ENCODE results near the gene DPYSL5. TPM values are rescaled to one million over a fixed set of nuclear protein-coding genes. Genes with fewer than 3 reads are reported as not detected.

The DPYSL5 gene
- total and polyA plus RNA-seq, 2 donors (not counting 3 experiments of a cell fraction or from before 2014, with no cell fraction given), result not detected

DNA sequence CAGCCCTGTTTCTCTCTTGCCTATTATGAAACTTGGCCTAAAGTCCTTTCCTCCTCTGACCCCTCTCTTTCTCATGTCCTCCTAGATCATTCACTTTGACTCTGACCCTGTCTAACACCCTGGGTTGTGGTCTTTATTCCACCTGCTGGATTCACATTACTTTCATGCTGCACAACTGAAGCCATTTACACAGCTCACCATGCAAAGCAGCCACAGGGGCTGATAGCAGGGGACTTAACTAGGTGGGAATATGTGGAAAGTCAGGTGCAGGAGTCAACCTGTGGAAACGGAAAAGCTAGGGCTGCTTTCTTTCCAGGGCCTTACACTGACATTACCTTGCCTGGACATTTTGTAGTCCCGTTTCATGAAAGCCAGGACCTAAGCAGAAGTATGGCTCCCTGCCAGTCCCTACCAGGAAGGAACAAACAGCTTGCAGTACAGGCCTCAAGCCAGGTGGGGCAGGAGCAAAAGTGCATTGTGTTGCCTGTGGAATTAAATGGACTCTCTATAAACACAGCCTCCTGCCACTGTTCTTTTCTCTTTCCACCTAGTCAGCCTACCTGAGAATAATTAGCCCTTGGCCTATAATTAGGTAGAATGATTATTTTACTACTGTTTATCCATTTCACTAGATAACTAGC is 134.3 kb downstream of the DPYSL5 start:
- H3K4me2 ChIP-seq (ENCODE audit: insufficient read depth, low read length), result no peak overlapping the region
- intact Hi-C loops (cut with micrococcal nuclease), result loop anchor here (10.0 kb wide), 1 partner anchor 173 kb away; no protein-coding TSS in a partner anchor
- no peak overlapping the region for H3K4me3 ChIP-seq (replicated peaks in 1 of 3; ENCODE audit: insufficient read depth in 1 of 3, low read depth in 1 of 3, low read length in 3 of 3)
- no peaks in the 10 kb centered on the region for H3K9me1 ChIP-seq (replicated peaks; ENCODE audit: control insufficient read depth, extremely low read depth, insufficient read depth, low read length)
- H3K27me3 ChIP-seq (ENCODE audit: control insufficient read depth in 2 of 2, insufficient read depth in 2 of 2, low read length in 2 of 2), result peaks cover 6 to 7% of the 10 kb centered on the region in 2 experiments
- no peak overlapping the region for H2AFZ ChIP-seq (ENCODE audit: low read depth, low read length)
- H3K27ac ChIP-seq (ENCODE audit: insufficient read depth, low read depth, low read length), result no peak overlapping the region
- no peaks in the 10 kb centered on the region for H3K4me1 ChIP-seq (ENCODE audit: control insufficient read depth, extremely low read depth, insufficient read depth, low read length)
- H4K20me1 ChIP-seq (replicated peaks; ENCODE audit: control insufficient read depth, extremely low read depth, insufficient read depth, low read length), result no peaks in the 10 kb centered on the region
- dilution Hi-C loops (cut with MboI; ENCODE audit: extremely low pct_ligation_motif_present, low sequenced_read_pairs), result no loop called here
- no peak for TF ChIP-seq POLR2A (IDR thresholded peaks at IDR 0.05; ENCODE audit: low read depth, low read length)
- peak; percentile 21 to 50 for TF ChIP-seq CTCF (IDR thresholded peaks at IDR 0.05; ENCODE audit: extremely low read depth in 1 of 2, insufficient read depth in 1 of 2, low read depth in 1 of 2, low read length in 2 of 2)
- TF ChIP-seq MYC (IDR thresholded peaks at IDR 0.05; ENCODE audit: low read depth, low read length), result no peak
- TF ChIP-seq POLR2AphosphoS5 (IDR thresholded peaks at IDR 0.05; ENCODE audit: insufficient read depth, low read depth, low read length), result no peak
- FAIRE-seq (peak; percentile 71), DNase-seq (ENCODE audit: low read depth, low spot score) (peak; percentile 72)
- H3K9ac ChIP-seq (replicated peaks; ENCODE audit: extremely low read depth, insufficient read depth, low read length), result no peak overlapping the region
- no peaks in the 10 kb centered on the region for H3K79me2 ChIP-seq (ENCODE audit: control insufficient read depth, insufficient read depth, low read length)
- ChIA-PET CTCF (interaction anchor here (0.6 to 4.1 kb wide), 11 partner anchors 10 to 136 kb away, joined by 3 to 25 read pairs (median 8); partner anchors contain the start of gene MAPRE3), POLR2A (no interaction called here)
- no peaks in the 10 kb centered on the region for H3K36me3 ChIP-seq (ENCODE audit: control insufficient read depth in 2 of 2, extremely low read depth in 1 of 2, insufficient read depth in 2 of 2, low read length in 2 of 2)
- no peaks in the 10 kb centered on the region for H3K9me3 ChIP-seq (replicated peaks; ENCODE audit: control insufficient read depth, insufficient read depth, low read length)
- no TSS peak for BruUV-seq (replicated peaks)

DNA sequence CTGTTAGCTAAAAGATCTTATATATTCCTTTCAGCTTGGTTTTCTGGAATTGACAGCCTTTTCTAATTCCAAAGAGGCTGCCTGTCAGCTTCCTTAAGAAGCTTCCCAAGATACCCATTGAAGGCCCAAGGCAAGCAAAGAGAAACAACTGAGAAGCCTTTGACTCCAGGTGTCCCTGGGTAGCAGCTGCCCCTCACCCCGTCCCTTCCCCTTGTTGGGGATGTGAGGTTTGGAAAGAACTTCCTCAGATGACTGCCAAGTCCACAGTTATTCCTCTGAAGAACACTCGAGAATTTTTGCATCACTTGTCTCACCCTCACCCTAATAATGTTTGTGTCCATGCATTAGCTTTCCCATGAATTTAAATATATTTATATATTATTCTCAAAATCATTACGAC is 135.8 kb downstream of the DPYSL5 start:
- DNase-seq (ENCODE audit: low read depth, low spot score) (no peak), FAIRE-seq (no peak)
- Histone ChIP-seq H2AFZ (ENCODE audit: low read depth, low read length) (no peak overlapping the region), H3K4me1 (ENCODE audit: control insufficient read depth, extremely low read depth, insufficient read depth, low read length) (no peaks in the 10 kb centered on the region), H3K36me3 (ENCODE audit: control insufficient read depth in 2 of 2, extremely low read depth in 1 of 2, insufficient read depth in 2 of 2, low read length in 2 of 2) (no peaks in the 10 kb centered on the region), H4K20me1 (replicated peaks; ENCODE audit: control insufficient read depth, extremely low read depth, insufficient read depth, low read length) (no peaks in the 10 kb centered on the region), H3K79me2 (ENCODE audit: control insufficient read depth, insufficient read depth, low read length) (no peaks in the 10 kb centered on the region), H3K9me3 (replicated peaks; ENCODE audit: control insufficient read depth, insufficient read depth, low read length) (no peaks in the 10 kb centered on the region), H3K9me1 (replicated peaks; ENCODE audit: control insufficient read depth, extremely low read depth, insufficient read depth, low read length) (no peaks in the 10 kb centered on the region), H3K27me3 (ENCODE audit: control insufficient read depth in 2 of 2, insufficient read depth in 2 of 2, low read length in 2 of 2) (peaks cover 7 to 8% of the 10 kb centered on the region in 2 experiments), H3K9ac (replicated peaks; ENCODE audit: extremely low read depth, insufficient read depth, low read length) (no peak overlapping the region), H3K27ac (ENCODE audit: insufficient read depth, low read depth, low read length) (no peak overlapping the region), H3K4me3 (replicated peaks in 1 of 3; ENCODE audit: insufficient read depth in 1 of 3, low read depth in 1 of 3, low read length in 3 of 3) (no peak overlapping the region), H3K4me2 (ENCODE audit: insufficient read depth, low read length) (no peak overlapping the region)
- ChIA-PET POLR2A (no interaction called here), CTCF (interaction anchor here (0.8 to 4.1 kb wide), 5 partner anchors 10 to 33 kb away, joined by 3 to 25 read pairs (median 5); partner anchors contain the start of gene MAPRE3)
- no TSS peak for BruUV-seq (replicated peaks)
- TF ChIP-seq FOS (IDR thresholded peaks at IDR 0.05; ENCODE audit: borderline replicate concordance, insufficient read depth, low read length) (no peak), MYC (IDR thresholded peaks at IDR 0.05; ENCODE audit: low read depth, low read length) (no peak), JUN (IDR thresholded peaks at IDR 0.05; ENCODE audit: borderline replicate concordance, insufficient read depth, insufficient read length, low read depth) (no peak), GATA2 (IDR thresholded peaks at IDR 0.05; ENCODE audit: insufficient read depth, insufficient read length, low read depth, low read length) (no peak), CTCF (IDR thresholded peaks at IDR 0.05; ENCODE audit: extremely low read depth in 1 of 2, insufficient read depth in 1 of 2, low read depth in 1 of 2, low read length in 2 of 2) (no peak), POLR2AphosphoS5 (IDR thresholded peaks at IDR 0.05; ENCODE audit: insufficient read depth, low read depth, low read length) (no peak), POLR2A (IDR thresholded peaks at IDR 0.05; ENCODE audit: low read depth, low read length) (no peak), EZH2 (IDR thresholded peaks at IDR 0.05; ENCODE audit: borderline replicate concordance, low read depth, low read length, severe bottlenecking) (no peak)
- TF ChIP-seq, protein P1, sequence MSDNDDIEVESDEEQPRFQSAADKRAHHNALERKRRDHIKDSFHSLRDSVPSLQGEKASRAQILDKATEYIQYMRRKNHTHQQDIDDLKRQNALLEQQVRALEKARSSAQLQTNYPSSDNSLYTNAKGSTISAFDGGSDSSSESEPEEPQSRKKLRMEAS (IDR thresholded peaks at IDR 0.05; ENCODE audit: insufficient read depth, insufficient read length), result no peak
- intact Hi-C loops (cut with micrococcal nuclease) (loop anchor here (10.0 kb wide), 1 partner anchor 171 kb away; no protein-coding TSS in a partner anchor), dilution Hi-C loops (cut with MboI; ENCODE audit: extremely low pct_ligation_motif_present, low sequenced_read_pairs) (no loop called here)
